GM18511 (cell line): ENCODE results near the gene MOB3A.

Source experiments
- ATAC-seq: cut with Tn5 transposase; IDR thresholded peaks from one replicate; pipeline ENCODE4 v1.9.1; 2021; ENCODE audit warnings: mild to moderate bottlenecking, moderate library complexity; ENCODE audit not compliant: unreplicated experiment

Gene MOB3A

DNA sequence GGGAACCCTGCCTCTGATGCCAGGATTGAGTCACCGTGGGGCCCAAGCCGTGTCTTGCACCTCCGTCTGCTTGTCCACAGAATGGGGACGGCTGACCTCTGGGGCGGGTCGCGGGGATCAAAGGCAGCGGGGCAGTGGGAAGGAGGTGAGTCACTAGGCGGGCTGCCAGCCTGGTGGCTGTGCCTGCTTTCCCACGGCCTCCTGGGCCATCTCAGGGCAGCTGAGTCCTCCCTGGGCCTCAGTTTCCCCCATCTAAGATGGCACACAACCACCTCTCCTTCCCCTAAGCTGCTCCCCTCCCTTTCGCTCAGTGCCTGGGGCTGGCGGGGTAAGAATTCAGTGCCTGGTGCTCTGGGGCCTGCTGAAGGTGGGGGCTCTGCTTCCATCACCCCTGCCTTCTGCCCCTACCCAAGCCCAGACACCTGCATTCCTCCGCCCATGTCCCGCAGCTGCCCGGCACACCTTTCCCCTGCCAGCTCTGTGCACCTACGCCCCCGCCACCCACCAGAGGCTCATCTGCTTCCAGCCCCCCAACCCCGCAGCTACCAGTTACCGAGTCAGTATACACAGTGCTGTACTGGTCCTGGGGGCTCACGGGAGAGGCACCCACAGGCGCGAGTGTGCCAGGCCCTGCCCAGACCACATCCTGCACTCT is 48.5 kb downstream of the MOB3A start:
- no peak for ATAC-seq

DNA sequence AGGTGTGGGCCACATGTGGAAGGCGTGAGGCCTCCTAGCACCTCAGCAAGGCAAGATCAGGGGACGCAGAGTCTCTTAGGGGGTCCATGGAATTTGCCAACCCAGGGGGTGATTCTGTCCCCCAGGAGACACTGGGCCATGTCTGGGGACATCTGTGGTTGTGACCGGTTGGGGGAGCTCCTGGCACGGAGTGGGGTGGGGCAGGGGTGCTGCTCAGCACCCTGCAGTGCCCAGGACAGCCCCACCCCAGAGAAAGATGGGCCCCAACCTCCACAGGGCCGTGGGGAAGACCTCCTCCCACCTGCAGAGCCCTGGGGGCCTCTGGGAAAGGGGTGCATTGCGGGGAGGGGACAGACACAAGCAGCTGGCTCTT is 49.1 kb downstream of the MOB3A start:
- ATAC-seq: no peak

DNA sequence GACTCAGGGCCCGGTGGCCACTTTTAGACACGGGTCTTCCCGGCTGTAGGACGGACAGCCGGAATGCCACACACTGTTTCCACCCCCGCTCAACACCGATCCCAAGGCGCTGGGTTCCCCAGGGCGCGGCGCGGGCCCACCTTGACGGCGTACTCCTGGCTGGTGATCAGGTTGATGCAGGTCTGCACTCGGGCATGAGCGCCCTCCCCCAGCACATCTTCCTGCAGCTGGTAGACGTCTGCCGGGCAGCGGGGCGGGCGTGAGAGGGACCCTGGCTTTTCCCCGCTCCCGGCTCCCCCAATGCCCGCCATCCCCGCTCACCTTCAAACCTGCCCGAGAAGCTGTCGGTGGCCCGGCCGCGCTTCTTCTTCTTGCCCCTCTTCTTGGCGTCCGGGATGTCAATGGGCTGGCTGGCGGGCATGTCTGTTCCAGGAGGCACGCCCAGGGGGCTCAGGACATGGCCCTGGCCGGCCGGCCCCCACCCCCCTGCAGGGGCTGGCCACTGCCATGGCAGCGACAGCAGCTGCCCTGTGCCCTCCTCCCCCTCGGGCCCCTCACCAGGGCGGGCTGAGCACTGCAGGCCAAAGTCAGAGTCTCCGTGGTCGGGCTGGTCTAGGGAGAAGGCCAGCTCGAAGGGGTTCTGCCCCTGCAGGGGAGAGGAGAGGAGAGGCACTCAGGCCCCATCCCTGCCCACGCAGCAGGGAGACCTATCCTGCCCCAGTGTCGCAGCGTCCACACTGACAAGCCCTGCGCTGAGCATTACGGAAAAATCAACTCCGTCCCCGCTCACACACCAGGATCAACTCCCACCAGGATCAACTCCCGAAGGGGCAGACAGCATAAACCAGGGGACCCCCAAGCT is 49.8 kb downstream of the MOB3A start:
- no peak for ATAC-seq

DNA sequence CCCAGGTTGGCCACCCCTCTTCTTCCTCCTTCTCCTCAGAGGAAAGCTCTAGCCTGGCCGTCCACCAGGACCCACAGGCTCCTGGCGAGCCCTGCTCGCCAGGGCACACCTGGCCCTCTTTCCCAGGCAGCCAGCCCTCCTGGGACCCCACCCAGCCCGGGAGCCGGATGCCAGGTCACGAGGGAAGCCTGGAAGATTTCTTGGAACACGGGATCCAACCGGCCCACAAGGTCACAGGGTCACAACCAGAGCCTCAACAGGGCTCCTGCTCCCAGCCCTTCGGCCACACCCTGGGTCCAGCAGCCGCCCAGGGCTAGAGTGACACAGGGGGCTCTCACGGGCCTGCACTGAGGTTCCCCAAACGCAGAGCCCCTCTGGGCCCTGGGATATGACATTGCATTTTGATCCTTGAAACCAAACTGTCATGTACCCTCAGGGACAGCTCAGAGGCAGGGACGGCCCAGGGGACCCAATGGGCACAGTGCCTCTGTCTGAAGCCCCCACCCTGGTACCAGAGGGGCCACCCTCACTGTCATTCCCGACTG is 50.6 kb downstream of the MOB3A start:
- ATAC-seq: no peak

DNA sequence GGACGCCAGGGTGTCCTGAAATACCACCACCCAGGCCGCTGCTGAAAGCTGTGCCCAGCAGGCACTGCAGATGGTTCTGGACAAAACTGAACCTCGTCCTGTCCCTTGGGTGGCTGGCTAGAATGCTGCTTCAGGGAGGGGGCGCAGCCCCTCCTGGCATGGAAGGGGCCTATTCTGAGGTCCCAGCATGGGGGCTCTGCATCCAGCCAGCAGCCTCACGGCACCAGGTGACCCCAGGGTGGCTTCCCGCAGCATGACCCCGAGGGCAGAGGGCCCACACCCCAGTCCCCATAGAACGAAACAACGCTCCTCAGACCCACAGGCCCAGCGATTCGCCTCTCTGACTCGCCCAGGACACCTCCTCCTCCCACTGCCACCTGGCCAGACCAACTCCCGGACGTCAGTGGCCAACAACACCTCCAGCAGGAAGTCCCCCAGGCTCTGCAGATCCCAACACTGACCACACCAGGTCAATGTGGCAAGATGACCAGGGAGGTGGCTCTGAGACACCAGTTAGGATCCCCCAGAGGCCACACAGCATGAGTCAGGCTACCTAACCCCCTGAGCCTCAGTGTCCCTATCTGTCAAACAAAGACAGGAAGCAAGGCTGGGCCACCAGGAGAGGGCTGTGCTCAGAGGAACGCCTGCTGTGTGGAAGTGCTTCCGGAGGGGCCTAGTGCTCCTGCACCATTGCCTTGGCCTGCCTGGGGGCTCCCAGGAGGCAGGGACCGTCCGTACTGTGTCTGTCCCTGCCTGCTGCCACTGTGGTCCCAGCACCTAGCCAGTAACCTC is 51.2 kb downstream of the MOB3A start:
- no peak for ATAC-seq

GRCh38 chr19:2043961-2044708 is 52.0 kb downstream of the MOB3A start:
- no peak for ATAC-seq

- no peak for ATAC-seq
These were observed 52.9 kb downstream of the MOB3A start for GRCh38 chr19:2043251-2043641.

- ATAC-seq: no peak
These were observed 53.5 kb downstream of the MOB3A start for GRCh38 chr19:2042485-2043250.

- peak; percentile 74 for ATAC-seq
These were observed 54.2 kb downstream of the MOB3A start for GRCh38 chr19:2041683-2042484.

- ATAC-seq: no peak
These were observed 54.8 kb downstream of the MOB3A start for GRCh38 chr19:2041433-2041682.

DNA sequence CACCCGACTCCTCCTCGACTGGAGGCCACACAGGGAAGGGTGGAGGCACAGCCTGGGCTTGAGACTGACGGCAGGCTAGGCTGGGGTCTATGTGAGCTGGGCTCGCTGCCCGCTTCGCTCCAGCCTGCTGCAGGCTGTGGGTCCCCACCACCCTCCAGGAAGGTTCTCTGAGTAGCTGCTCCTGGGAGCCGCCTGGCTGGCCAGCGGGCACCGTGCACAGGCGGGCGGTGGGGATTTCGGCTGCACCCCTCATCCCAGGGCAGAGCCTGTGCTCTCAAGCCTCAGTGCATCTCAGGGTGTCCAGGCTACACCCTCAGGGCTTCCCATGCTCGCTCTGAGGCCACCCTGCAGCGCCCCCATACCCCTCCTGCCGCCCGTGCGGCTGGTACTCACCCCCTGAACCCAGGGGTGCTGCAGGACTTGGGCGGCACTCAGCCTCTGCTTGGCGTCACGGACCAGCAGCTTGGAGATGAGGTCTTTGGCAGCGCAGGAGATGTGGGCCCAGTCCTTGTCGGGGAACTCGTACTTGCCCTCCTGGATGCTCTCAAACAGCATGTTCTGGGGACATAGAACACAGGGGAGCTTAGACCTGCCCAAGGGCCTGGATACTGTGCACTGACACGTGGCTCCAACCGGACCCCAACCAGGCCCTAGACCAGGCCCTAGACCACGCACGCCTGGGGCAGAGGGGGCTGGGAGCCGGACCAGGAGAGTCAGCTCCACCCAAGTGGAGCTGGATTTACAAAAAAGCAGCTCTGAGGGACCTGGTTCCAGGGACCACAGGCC is 55.3 kb downstream of the MOB3A start:
- no peak for ATAC-seq

GRCh38 chr19:2039959-2040646 is 56.0 kb downstream of the MOB3A start:
- no peak for ATAC-seq

DNA sequence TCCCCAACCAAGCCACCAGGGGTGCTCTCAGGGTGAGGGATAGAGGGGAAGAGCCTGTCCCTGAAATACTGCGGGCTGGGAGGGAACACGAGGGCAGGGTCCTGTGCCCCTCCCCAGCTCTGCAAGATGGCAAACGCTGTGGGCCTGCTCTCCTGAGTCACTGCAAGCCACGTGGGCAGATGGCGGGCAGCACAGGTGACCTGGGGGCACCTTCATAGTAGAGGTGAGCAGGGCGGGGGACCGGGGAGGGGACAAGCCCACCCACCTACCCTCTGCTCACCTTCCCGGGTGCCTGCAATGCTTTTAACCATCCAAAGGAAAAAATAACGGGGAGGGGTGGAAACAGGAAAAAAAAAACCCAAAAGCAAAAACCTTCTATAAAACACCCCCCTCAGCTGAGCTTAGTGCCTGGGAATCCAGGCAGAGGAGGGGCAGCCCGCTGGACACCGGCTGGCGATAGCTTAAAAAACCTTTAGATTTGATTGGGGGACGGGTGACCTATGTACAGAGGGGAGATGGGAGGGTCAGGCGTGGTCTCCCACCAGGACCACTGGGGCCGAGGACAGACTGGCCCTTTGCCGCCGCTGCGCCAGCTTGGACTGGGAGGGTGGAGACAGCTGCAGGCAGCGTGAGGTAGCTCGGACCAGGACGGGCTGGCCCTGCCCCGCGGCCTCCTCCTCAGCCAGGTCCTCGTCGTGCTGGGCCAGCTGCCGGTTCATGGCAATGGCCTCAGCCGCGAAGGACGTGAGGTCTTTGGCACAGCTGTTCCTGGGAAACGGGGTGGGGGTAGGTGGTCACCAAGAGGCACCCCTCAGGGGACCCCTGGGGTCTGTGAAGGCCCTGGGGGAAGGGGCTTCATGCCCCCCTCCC is 56.8 kb downstream of the MOB3A start:
- no peak for ATAC-seq

- no peak for ATAC-seq
These were observed 57.6 kb downstream of the MOB3A start for GRCh38 chr19:2038284-2039088.

DNA sequence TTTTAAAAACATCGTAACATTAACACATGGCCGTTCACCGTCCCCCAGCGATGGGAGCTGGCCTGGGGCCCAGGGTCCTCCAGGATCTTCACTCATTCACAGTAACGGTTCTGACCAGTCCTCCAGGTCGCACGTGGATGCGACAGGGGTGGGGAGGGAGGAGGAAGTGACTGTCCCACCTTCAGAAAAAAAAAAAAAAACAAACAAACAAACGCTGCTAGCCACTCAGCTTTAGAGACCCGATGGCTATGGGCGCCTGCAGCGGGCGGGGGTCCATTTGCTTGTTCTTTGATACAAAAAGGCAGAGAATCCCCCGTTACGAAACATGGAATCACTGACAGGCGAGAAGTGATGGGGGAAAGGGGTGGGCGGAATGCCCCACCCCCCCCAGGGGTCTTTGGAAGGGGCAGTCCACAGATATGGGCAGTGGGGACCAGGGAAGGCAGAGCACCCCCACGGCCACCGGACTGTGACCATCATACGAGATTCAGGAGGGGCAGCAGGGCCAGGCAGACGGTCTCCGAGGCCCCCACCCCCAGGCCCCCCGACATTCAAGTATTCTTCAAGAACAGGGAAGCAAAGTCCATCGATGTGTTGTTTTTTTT is 58.4 kb downstream of the MOB3A start:
- ATAC-seq: no peak

DNA sequence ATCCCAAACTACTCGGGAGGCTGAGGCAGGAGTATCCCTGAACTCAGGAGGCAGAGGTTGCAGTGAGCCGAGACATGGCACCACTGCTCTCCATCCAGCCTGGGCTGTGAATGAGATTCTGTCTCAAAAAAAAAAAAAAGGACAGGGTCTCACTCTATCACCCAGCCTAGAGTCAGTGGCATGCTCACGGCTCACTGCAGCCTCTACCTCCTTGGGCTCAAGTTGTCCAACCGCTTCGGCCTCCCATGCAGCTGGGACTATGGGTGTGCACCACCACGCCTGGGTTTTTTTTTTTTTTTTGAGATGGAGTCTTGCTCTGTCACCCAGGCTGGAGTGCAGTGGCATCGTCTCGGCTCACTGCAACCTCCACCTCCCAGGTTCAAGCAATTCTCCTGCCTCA is 59.7 kb downstream of the MOB3A start:
- no peak for ATAC-seq
